ENCODE results near the gene OR2T35.

The OR2T35 gene

DNA sequence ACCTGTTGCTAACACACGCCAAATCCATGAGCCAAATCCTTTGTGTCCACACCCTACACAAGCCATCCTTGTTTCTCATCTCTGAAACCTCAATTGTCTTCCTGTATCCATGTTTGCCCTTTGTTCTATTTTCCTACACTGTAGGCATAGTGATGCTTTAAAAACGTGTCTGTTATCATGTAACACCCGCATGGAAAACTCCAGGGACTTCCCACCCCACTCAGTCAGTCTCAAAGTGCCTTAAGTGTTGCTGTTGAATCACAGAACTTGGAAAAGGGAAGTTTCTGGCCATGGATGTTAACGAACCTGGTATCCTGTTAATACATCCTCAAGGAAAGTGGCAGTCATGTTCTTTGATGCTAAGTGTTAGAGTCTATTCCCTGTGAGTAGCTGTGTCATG is 19.9 kb downstream of the OR2T35 start:
- DNase-seq = no peak

DNA sequence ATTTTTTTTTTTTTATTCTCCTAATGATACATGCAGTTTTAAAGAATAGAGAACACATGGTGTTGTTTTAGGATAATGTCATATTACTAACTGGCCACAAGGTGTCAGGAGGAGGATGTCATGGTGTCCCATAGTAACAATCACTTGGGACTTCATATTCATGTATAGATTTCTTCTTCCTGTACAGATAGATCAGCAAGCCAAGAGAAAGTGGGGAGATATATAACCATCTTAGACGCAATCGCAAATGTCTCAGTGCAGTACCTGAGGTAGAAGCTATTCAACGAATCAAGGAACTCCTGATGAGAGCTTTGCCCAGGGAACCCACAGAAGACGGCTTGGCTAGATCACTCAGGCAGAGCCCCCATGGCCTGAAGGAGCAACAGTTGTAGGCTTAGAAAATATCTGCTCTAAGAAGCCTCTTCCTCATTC is 22.5 kb downstream of the OR2T35 start:
- no peak for DNase-seq

DNA sequence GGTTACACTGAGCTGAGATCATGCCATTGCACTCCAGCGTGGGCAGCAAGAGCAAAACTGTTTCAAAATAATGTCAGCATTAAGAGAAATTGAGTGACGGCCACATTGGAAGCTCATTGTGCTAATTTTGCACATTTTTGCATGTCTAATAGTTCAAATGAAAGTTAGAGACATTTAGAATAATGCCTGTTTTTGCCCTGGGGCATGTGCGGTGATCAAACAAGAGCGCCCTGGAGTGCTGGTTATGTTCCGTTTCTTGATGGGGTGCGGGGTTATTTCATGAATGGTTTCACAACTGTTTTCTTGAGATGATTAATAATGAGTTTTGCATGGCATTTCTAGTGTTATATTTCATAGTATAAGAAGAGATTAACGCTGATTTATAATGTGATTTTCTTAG is 23.3 kb downstream of the OR2T35 start:
- DNase-seq = no peak

DNA sequence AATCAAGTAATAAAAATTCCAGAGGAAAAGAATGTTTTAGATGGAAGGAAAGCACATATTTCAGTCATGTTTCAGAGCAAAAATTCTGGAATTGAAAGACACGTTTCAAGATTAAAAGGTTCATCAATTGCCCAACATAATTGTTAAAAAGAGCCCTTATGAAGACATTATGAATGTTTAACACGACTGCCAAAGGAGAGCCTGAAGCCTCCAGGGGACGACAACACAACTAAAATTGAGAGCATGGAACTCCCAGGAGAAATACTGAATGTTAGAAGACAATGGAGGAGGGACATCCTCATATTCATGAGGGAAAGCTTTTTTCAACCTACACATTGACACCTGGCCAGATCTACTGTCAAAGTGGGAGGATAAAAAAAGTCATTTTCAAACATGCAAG is 26.2 kb downstream of the OR2T35 start:
- no peak for DNase-seq

DNA sequence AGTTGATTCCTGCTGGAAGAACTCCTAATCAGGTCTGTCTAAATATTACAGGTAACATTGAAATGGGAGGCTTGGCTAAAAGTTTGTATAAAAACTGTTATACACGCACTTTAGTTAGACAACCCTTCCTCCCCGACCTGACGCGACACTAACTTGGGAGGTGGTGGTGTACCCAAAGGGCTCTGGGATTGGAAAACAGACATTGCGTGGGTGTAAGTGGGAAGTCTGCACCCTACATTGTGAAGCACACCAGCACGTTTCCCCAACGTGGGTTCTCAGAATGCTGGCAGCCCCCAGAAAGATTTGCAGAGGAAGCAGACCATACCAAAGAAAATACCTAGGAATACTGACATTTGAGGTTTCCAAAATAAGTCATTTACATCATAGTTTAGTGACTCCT is 27.0 kb downstream of the OR2T35 start:
- no peak for DNase-seq

DNA sequence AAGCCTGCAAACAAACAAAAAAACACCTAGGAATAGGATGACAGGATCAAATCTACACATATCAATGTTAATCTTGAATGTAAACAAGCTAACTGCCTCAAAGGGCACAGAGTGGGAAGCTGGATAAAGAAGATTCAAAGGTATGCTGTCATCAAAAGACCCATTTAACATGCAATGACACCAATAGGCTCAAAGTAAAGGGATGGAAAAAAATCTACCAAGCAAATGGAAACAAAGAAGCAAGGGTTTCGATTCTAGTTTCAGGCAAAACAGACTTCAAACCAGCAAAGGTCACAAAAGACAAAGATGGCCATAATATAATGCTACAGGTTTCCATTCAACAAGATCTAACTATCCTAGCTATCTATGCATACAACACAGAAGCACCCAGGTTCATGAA is 31.3 kb downstream of the OR2T35 start:
- DNase-seq = no peak

DNA sequence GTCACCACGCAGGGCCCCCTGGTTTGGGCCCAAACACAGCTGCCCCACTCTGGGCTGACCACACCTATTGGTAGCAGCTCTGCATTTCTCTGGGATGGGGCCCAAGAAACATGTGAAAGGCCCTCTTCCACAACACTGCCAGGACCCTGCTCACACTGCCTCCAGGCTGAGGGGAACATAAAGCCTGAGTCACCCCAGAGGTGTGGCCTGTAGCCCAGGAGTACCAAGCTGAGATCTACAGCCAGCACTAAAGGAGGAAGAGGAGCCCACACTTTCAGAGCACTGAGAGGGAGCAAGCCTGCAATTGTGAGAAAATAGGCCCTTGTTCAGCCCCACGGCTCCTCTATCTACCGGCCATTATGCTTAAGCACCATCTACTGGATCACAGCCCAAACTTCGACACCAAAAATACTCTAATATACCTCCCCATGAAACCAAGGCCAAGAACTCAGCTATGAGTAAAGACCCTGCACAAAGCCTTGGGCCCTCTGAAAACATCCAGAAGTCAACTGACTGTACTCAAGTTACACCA is 33.1 kb downstream of the OR2T35 start:
- DNase-seq = no peak

DNA sequence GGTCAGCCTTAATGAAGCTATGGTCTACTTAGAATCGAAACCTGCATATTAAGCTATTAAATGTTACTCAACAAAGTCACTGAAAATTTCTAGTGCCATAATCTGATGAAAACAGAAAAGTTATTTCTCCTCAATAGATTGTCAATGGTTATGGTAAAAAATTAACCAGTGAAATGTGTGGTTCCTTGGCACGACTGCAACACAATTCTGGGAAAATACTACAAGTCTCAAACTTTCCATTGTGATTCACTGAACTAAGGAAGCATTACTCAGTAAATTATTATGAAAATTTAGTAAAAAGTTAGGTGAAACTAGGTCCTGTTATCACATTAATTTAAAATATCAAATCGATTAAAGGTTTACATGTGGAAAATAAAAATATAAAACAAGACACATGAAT is 34.8 kb downstream of the OR2T35 start:
- DNase-seq = no peak

DNA sequence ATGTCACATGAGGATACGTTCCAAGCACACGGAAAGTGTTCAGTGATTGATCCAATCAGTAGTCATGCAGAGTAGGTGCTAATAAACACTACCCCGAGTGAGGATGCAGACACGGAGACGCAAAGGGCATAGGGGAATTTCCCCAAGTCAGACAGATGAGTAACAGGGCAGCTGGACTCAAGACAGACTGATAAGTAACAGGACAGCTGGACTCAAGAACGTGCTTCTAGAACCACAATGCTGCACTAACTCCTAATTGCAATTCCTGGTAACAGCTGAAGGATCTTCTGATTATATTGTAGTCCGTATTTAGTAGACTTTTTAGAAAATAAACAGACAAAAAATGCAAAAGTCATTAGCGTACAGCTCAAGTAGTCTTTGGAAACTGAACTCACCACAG is 45.7 kb downstream of the OR2T35 start:
- DNase-seq = no peak

DNA sequence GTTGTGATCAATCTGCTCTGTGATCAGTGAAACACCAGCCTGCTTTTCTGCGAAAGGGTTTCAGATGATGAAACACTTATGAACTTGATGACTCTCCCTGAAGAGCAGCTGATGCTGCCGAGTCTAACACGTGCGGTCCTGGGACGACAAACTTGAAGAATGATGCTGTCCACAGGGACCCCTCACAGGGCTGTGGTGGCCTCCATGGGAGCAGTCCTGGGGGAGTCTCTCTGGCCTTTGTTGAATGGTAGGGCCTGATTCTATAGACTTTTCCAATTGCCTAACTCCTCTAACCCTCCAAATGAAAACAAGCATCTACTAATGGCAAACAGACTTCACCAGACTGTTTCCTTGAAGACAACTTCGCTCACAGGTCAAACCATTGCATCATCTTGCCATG is 47.5 kb downstream of the OR2T35 start, which contains the start of gene OR2T10:
OR2T10 (minus strand) TSS at position 112 of the 400 bp plus-strand sequence. CDS start 3,932 bp downstream, outside the sequence.
- no peak for DNase-seq

DNA sequence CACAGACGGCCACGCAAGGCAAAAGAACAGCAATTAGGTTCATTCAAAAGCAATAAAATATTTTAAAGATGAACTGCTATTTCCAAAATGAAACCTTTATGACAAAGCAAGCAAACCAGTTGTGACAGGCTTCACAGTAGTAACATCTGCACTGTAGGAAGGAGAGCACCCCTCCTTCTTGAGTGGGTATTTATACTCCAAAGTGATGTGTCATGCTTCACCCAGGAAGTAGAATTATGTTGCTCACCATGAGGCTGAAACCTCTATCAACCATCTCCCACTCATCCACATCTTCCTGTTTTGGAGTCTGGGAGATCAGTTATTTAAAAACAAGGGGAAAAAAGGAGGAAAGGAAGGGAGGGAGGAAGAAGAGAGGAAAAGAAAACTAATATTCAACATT is 48.5 kb downstream of the OR2T35 start:
- no peak for DNase-seq

DNA sequence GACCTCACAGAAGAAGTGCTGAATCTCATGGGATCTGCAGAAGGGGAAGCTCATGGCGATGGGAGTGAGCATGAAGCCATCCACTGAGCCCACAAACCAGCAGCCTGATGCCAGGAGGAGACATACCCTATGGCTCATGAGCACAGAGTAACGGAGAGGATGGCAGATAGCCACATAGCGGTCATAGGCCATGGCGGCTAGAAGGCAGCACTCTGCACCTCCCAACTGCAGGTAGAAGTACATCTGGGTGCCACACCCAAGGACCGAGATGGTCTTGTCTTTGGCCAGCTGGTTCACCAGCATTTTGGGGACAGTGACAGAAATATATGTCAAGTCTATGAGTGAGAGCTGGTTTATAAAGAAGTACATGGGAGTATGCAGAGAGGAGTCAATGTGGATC is 51.9 kb downstream of the OR2T35 start:
- no peak for DNase-seq

DNA sequence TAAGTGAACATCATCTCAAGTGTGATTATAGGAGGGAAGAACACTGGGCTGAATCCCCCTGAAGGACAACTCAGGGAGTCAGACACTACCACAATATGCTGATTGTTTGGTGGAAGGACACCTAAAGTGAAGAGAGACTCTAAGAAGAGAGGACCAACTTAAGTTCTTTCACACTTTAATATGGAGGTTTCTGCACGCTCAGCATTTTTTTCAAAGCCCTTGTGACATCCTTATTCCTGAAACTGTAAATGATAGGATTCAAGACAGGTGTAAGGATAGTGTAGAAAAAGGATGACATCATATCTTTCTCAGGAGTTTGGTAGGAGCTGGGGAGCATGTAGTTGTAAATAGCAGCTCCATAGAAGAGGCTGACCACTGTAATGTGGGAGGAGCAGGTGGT is 52.4 kb downstream of the OR2T35 start:
- DNase-seq = no peak

DNA sequence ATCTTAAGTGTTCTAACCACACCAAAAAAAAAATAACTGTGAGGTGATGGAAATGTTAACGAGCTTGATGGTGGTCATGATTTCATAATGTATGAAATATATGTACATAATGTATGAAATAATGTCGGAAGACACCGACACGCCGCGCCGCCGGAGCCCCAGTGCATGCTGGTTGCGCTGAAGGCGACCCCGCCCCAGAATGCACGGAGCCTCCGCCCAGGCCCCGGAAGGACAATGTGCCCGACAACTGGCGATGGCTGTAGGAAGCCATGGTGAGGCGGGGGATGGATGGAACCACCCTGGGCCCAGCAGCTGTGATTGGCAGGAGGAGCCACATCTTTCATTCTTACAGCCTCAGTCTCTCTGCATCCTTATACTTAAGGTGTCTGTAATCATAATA is 55.0 kb downstream of the OR2T35 start:
- DNase-seq = no peak

DNA sequence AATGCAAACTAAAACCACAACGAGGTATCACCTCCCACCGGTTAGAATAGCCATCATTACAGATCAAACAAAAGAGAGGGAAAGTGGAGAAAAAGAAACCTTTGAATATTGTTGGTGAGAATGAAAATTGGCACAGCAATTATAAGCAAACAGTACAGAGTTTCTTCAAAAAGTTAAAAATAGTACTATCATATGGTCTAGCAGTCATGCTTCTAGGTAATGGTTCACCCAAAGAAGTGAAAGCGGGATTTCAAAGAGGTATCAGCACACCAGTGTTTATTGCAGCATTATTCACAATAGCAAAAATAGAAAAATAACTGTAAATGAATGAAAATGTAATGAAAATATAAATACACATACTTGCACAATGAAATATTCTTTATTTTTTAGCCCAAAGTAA is 55.7 kb downstream of the OR2T35 start:
- DNase-seq = no peak

All from GOT3 (cell line).